GM23248 (cell line): ENCODE measurements around the gene GCA. TPM values are rescaled to one million over a fixed set of nuclear protein-coding genes. Genes with fewer than 3 reads are reported as not detected.

Experiments
- DNase-seq: peaks from one replicate; pipeline ENCODE4 v3.0.0-alpha.2; 2015
- H2AFZ ChIP-seq: fragments of 200-600 bp; sonication (generic); 2 replicates; pipeline ENCODE4 v1.6.1; 2016; ENCODE audit warnings: antibody characterized with exemption
- H3F3A ChIP-seq: fragments of 200-600 bp; sonication (generic); 2 replicates; pipeline ENCODE4 v1.6.1; 2016; ENCODE audit warnings: mild to moderate bottlenecking, antibody characterized with exemption, mixed run types; ENCODE audit not compliant: insufficient read depth
- H3K27ac ChIP-seq: fragments of 200-600 bp; sonication (generic); 2 replicates; pipeline ENCODE4 v1.5.1; 2016; ENCODE audit warnings: mild to moderate bottlenecking
- H3K27me3 ChIP-seq: fragments of 200-600 bp; sonication (generic); replicated peaks from 2 replicates; pipeline ENCODE4 v1.6.1; 2016; ENCODE audit warnings: mild to moderate bottlenecking; ENCODE audit not compliant: insufficient read depth
- H3K36me3 ChIP-seq: fragments of 200-600 bp; sonication (generic); 2 replicates; pipeline ENCODE4 v1.6.1; 2016; ENCODE audit warnings: low read depth, mild to moderate bottlenecking
- H3K4me1 ChIP-seq: fragments of 200-600 bp; sonication (generic); 2 replicates; pipeline ENCODE4 v1.6.1; 2016; ENCODE audit warnings: mild to moderate bottlenecking; ENCODE audit not compliant: insufficient read depth
- H3K4me2 ChIP-seq: fragments of 200-600 bp; sonication (generic); one replicate; pipeline ENCODE4 v1.6.1; 2016; ENCODE audit warnings: mild to moderate bottlenecking; ENCODE audit not compliant: unreplicated experiment
- H3K4me3 ChIP-seq: fragments of 200-600 bp; sonication (generic); 2 replicates; pipeline ENCODE4 v1.5.1; 2016; ENCODE audit warnings: mild to moderate bottlenecking
- H3K79me2 ChIP-seq: fragments of 200-600 bp; sonication (generic); 2 replicates; pipeline ENCODE4 v1.6.1; 2016; ENCODE audit warnings: mild to moderate bottlenecking; ENCODE audit not compliant: insufficient read depth
- H3K9ac ChIP-seq: fragments of 200-600 bp; sonication (generic); 2 replicates; pipeline ENCODE4 v1.6.1; 2016; ENCODE audit warnings: mild to moderate bottlenecking
- H3K9me2 ChIP-seq: fragments of 200-600 bp; sonication (generic); 2 replicates; pipeline ENCODE4 v1.6.1; 2016; ENCODE audit warnings: mixed run types, mild to moderate bottlenecking, moderate library complexity; ENCODE audit not compliant: insufficient read depth
- H3K9me3 ChIP-seq: fragments of 200-600 bp; sonication (generic); one replicate; pipeline ENCODE4 v1.6.1; 2017; ENCODE audit warnings: low read depth
- H4K20me1 ChIP-seq: fragments of 200-600 bp; sonication (generic); 2 replicates; pipeline ENCODE4 v1.6.0; 2016; ENCODE audit not compliant: insufficient read depth
- EZH2 ChIP-seq: fragments of 200-600 bp; sonication (generic); IDR thresholded peaks from 2 replicates; pipeline ENCODE4 v1.6.1; 2018; ENCODE audit warnings: antibody characterized with exemption, mild to moderate bottlenecking; ENCODE audit not compliant: insufficient read depth, poor library complexity, severe bottlenecking
- EZH2phosphoT487 ChIP-seq: fragments of 200-600 bp; sonication (generic); IDR thresholded peaks from 2 replicates; pipeline ENCODE4 v1.6.1; 2018; ENCODE audit warnings: antibody characterized with exemption, moderate library complexity, mild to moderate bottlenecking, low read depth; ENCODE audit not compliant: insufficient read depth
- WGBS, 2 experiments: methylation state at CpG; one replicate each; pipeline ENCODE4 v1.1.6; 2015 to 2017; ENCODE audit warnings: low lambda C conversion rate in 2 of 2, low coverage in 1 of 2; ENCODE audit errors: missing lambda C conversion rate in 2 of 2; 5-methylcytosine and 5-hydroxymethylcytosine counted together
- in situ Hi-C: fragments of 300-500 bp; cut with MboI; formaldehyde crosslinking; loops from 2 replicates; pipeline ENCODE4 v1.15.0; 2020
- polyA plus RNA-seq: library from polyadenylated mRNA; unstranded; fragments of >200 nt; fragmentation: Nextera tagmentation; extraction: Ambion mirVana; gene quantifications from 2 replicates; pipeline ENCODE4 v1.2.1, GENCODE V29; 2016
- total RNA-seq: library from RNA; depleted of rRNA; stranded (reverse); fragments of >200 nt; shearing (Covaris generic); gene quantifications from 2 replicates; pipeline ENCODE4 v1.2.3, GENCODE V29; 2014

GCA gene
- total and polyA plus RNA-seq, 2 experiments from 2014 or later, result 1.6 TPM

DNA sequence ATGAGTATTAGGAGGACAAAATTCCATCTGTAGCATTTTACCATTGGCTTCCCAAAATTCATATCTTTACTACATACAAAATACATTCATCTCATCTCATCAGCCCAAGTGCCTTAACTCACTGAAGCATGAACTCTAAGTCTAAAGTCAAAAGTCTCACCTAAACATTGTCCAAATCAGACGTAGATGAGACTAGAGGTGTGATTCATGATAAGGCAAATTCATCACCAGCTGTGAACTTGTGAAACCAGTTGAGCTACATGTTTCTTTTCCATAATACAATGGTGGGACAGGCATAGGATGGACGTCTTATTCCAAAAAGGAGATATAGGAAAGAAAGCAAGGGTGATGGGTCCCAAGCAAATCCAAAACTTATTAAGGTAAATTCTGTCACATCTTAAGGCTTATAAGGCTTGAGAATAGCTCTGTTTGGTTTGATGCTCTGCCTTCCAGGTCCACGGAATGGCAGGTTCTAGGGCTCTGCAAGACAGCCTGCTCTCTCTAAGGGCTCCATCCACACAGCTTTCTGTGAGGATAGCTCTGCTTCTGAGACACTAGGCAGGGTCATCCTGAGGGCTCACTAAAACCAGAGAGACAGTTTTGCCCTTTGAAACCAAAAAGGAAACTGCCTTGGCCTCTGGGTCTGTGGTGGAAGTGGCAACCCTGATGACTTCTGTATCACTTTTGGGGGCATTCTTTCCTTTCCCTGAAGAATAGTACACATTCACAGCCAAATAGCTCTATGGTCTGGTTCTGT, 35.0 kb upstream of the GCA start:
- H3K4me3 ChIP-seq, result no peak overlapping the region
- H3K27ac ChIP-seq, result no peak overlapping the region
- no peak overlapping the region for H3K9ac ChIP-seq
- no peak for TF ChIP-seq EZH2phosphoT487
- no peak for TF ChIP-seq EZH2
- H3K36me3 ChIP-seq, result no peaks in the 10 kb centered on the region
- H3K27me3 ChIP-seq, result no peaks in the 10 kb centered on the region
- H3K9me3 ChIP-seq, result no peaks in the 10 kb centered on the region
- H3K4me1 ChIP-seq, result no peaks in the 10 kb centered on the region
- no peak for DNase-seq
- WGBS, 2 experiments, result 88 to 89% methylated on average over 3 of the region's 3 CpGs
- H3F3A ChIP-seq, result no peaks in the 10 kb centered on the region
- H2AFZ ChIP-seq, result no peak overlapping the region
- no peak overlapping the region for H3K4me2 ChIP-seq
- H4K20me1 ChIP-seq, result no peaks in the 10 kb centered on the region
- H3K9me2 ChIP-seq, result no peaks in the 10 kb centered on the region
- in situ Hi-C loops, result loop anchor here (25.0 kb wide), 1 partner anchor 722 kb away; no protein-coding TSS in a partner anchor
- no peaks in the 10 kb centered on the region for H3K79me2 ChIP-seq

DNA sequence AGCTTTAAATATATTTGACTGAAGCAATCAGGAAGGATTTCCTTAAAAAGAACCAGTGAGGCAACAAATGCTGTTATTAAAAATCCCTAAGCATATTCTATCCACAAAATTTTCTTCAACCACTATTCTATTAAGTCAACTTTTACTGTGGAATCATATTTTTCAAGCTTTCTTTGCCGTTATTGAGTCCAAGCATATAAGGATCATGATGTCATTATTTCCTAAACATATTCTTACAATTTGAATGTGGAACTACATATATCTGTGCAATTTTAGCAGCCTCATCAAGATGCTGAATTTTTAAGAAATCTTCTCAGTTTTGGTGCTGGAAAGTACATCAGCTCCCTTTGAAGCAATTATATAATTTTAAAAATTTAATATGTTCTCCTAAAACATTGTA, 31.1 kb upstream of the GCA start:
- in situ Hi-C loops, result loop anchor here (25.0 kb wide), 1 partner anchor 726 kb away; no protein-coding TSS in a partner anchor
- no peaks in the 10 kb centered on the region for H3K9me2 ChIP-seq
- no peak overlapping the region for H3K4me2 ChIP-seq
- no peaks in the 10 kb centered on the region for H3K4me1 ChIP-seq
- H3K36me3 ChIP-seq, result no peaks in the 10 kb centered on the region
- no peak overlapping the region for H3K27ac ChIP-seq
- TF ChIP-seq EZH2, result no peak
- no peak for TF ChIP-seq EZH2phosphoT487
- DNase-seq, result no peak
- no peak overlapping the region for H3K4me3 ChIP-seq
- no peaks in the 10 kb centered on the region for H3K9me3 ChIP-seq
- H3K79me2 ChIP-seq, result no peaks in the 10 kb centered on the region
- no peaks in the 10 kb centered on the region for H4K20me1 ChIP-seq
- no peak overlapping the region for H2AFZ ChIP-seq
- H3K27me3 ChIP-seq, result no peaks in the 10 kb centered on the region
- WGBS, 2 experiments, result 98 to 100% methylated on average over 1 of the region's 1 CpG
- no peaks in the 10 kb centered on the region for H3F3A ChIP-seq
- no peak overlapping the region for H3K9ac ChIP-seq

DNA sequence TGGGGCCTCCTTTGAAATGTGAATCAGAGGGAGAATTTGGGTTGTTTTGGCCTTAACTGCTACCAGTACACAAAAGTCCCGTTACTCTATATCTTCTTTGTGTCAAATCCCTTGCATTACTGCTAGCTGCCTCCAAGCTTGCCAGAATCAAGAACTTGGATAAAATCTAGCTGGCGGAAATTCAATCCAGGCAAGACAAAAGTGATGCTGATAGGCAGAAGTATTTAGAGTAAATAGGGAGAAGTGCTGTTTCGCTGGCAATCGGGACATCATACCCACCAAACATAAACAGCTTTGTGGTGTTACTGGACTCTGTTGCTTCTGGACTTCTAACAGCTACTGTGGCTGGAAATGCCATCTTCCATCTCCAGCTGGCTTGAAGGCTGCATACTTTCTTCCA, 28.0 kb upstream of the GCA start:
- in situ Hi-C loops, result loop anchor here (25.0 kb wide), 1 partner anchor 729 kb away; no protein-coding TSS in a partner anchor
- Histone ChIP-seq H3K79me2 (no peaks in the 10 kb centered on the region), H3K36me3 (no peaks in the 10 kb centered on the region), H3F3A (no peaks in the 10 kb centered on the region), H3K9ac (no peak overlapping the region), H3K9me3 (no peaks in the 10 kb centered on the region), H3K9me2 (no peaks in the 10 kb centered on the region), H3K4me3 (no peak overlapping the region), H3K27me3 (no peaks in the 10 kb centered on the region), H4K20me1 (no peaks in the 10 kb centered on the region), H3K27ac (no peak overlapping the region), H3K4me2 (no peak overlapping the region), H3K4me1 (no peaks in the 10 kb centered on the region; the same call in 1 of the 2 replicates), H2AFZ (no peak overlapping the region)
- no peak for DNase-seq
- 88 to 90% methylated on average over 4 of the region's 4 CpGs for WGBS, 2 experiments
- TF ChIP-seq EZH2phosphoT487 (no peak), EZH2 (no peak)

DNA sequence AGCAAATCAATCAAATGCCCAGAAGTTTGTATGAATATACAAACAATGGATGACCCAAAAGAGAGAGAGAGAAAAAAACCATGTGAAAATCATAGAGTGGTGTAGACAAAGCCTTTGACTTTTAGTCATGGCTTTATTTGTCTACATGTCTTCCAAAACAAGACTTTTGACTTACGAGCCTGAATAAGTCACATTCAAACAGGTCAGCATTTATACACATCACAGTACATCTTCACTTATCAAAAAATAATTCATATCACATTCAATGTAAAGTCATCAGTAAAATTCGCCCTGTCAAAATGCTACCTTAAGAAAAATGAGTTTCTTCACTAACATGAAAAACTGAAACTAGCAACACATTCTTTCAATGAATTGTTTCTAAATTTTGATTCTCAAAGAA, 27.3 kb upstream of the GCA start:
- Histone ChIP-seq H3K4me1 (no peaks in the 10 kb centered on the region; the same call in 1 of the 2 replicates), H3F3A (no peaks in the 10 kb centered on the region), H2AFZ (0 out of 2 replicates have a peak overlapping the region, but pooled peaks have one; percentile 98), H3K9me2 (no peaks in the 10 kb centered on the region), H3K4me2 (no peak overlapping the region), H3K4me3 (no peak overlapping the region), H4K20me1 (no peaks in the 10 kb centered on the region), H3K9me3 (no peaks in the 10 kb centered on the region), H3K79me2 (no peaks in the 10 kb centered on the region), H3K27me3 (no peaks in the 10 kb centered on the region), H3K36me3 (no peaks in the 10 kb centered on the region), H3K9ac (no peak overlapping the region), H3K27ac (no peak overlapping the region)
- WGBS, 2 experiments, result 93 to 100% methylated on average over 2 of the region's 2 CpGs
- TF ChIP-seq EZH2phosphoT487 (no peak), EZH2 (no peak)
- DNase-seq, result no peak
- in situ Hi-C loops, result loop anchor here (25.0 kb wide), 1 partner anchor 729 kb away; no protein-coding TSS in a partner anchor
